Measurements from ENCODE around the gene DDN.

GRCh38 chr12:48981757-48982157 is 17.4 kb downstream of the DDN start:
- TF ChIP-seq CTCF (conservative IDR thresholded peaks at IDR 0.05): no peak
- no peak for TF ChIP-seq ZFX (IDR thresholded peaks at IDR 0.05)
